ACC112 (cell line): Measurements from ENCODE around the gene ODAD2.

Experiments used
- H2AFZ ChIP-seq: fragments of 200-600 bp; sonication (generic); one replicate; pipeline ENCODE4 v1.6.0; 2017; ENCODE audit warnings: antibody characterized with exemption, low read length; ENCODE audit not compliant: unreplicated experiment
- H3K27ac ChIP-seq: fragments of 200-600 bp; sonication (generic); 2 replicates; pipeline ENCODE4 v1.5.1; 2014; ENCODE audit warnings: low read depth, mild to moderate bottlenecking, antibody characterized with exemption, low read length, moderate library complexity
- H3K27me3 ChIP-seq: fragments of 200-600 bp; sonication (generic); 2 replicates; pipeline ENCODE4 v1.6.1; 2014; ENCODE audit warnings: mild to moderate bottlenecking, antibody characterized with exemption, low read length, moderate library complexity, mixed read lengths; ENCODE audit not compliant: insufficient read depth
- H3K36me3 ChIP-seq: fragments of 200-600 bp; sonication (generic); 2 replicates; pipeline ENCODE4 v1.6.1; 2016; ENCODE audit warnings: mild to moderate bottlenecking, antibody characterized with exemption, low read length, moderate library complexity, mixed read lengths; ENCODE audit not compliant: insufficient read depth
- H3K4me1 ChIP-seq: fragments of 200-600 bp; sonication (generic); one replicate; pipeline ENCODE4 v1.6.1; 2016; ENCODE audit warnings: low read length, mixed read lengths; ENCODE audit not compliant: insufficient read depth, unreplicated experiment, control insufficient read depth
- H3K4me3 ChIP-seq: fragments of 200-600 bp; sonication (generic); 2 replicates; pipeline ENCODE4 v1.5.1; 2014; ENCODE audit warnings: mild to moderate bottlenecking, low read depth, low read length
- H3K79me2 ChIP-seq: fragments of 200-600 bp; sonication (generic); one replicate; pipeline ENCODE4 v1.6.0; 2016; ENCODE audit warnings: low read length; ENCODE audit not compliant: control insufficient read depth, unreplicated experiment, insufficient read depth

Gene ODAD2

GRCh38 chr10:27998954-27999275 is at the start of gene ODAD2:
ODAD2 (minus strand) TSS chr10:27999079; CDS start chr10:27995142, 3,937 bp downstream.
- Histone ChIP-seq H3K4me3 (peak within 1 kb of the TSS; percentile 72), H2AFZ (peak within 1 kb of the TSS; percentile 72), H3K4me1 (no peaks in the 10 kb centered on the region), H3K27ac (no peak within 1 kb of the TSS), H3K27me3 (peaks cover 35% of the 10 kb centered on the region), H3K79me2 (no peaks in the 10 kb centered on the region), H3K36me3 (no peaks in the 10 kb centered on the region)

DNA sequence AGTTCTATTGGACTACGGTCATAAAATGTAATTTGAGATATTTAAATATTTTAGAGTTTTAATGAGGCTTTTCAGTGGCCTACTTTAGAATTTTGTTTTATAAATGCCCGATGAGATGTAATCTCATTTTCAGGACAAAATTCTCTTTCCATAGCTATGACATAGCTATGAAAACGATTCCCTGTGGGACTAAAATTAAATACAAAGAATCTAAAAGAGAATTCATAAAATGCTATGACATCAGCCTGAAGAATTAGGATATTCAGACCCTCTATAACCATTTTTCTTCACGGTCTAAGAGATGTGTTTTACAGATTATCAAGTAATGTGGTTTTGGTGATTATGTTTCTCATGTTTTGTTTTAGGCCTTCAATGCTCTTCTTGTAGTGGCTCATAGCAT is 48.2 kb upstream of the ODAD2 start:
- no peaks in the 10 kb centered on the region for H3K27me3 ChIP-seq
- no peaks in the 10 kb centered on the region for H3K4me1 ChIP-seq
- no peaks in the 10 kb centered on the region for H3K79me2 ChIP-seq
- H3K4me3 ChIP-seq, result no peak overlapping the region
- no peak overlapping the region for H3K27ac ChIP-seq
- H3K36me3 ChIP-seq, result no peaks in the 10 kb centered on the region
- no peak overlapping the region for H2AFZ ChIP-seq

- no peaks in the 10 kb centered on the region for H3K79me2 ChIP-seq
- no peak overlapping the region for H2AFZ ChIP-seq
- no peak overlapping the region for H3K27ac ChIP-seq
- H3K4me3 ChIP-seq, result no peak overlapping the region
- H3K36me3 ChIP-seq, result no peaks in the 10 kb centered on the region
- no peaks in the 10 kb centered on the region for H3K27me3 ChIP-seq
- H3K4me1 ChIP-seq, result no peaks in the 10 kb centered on the region
Measured at GRCh38 chr10:28046579-28046978, 47.7 kb upstream of the ODAD2 start.

DNA sequence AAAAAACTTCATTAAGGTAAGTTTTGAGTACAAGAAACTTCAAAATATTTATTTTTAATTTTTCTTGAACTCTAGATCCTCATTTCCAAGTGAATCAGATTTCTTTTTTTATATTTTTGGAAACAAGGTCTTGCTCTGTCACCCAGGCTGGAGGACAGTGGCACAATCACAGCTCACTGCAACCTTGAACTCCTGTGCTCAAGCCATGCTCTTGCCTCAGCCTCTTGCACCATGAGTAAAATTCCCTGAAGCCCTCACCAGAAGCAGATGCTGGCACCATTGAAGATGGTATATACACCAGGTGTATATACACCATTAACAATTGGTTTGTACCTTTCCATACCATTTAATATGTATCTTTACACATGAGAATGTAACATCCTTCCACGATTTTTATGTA is 45.1 kb upstream of the ODAD2 start:
- H2AFZ ChIP-seq, result no peak overlapping the region
- peaks cover 6% of the 10 kb centered on the region; the same call in 1 of the 2 replicates for H3K27me3 ChIP-seq
- no peaks in the 10 kb centered on the region for H3K36me3 ChIP-seq
- H3K4me1 ChIP-seq, result no peaks in the 10 kb centered on the region
- no peak overlapping the region for H3K27ac ChIP-seq
- H3K79me2 ChIP-seq, result no peaks in the 10 kb centered on the region
- H3K4me3 ChIP-seq, result no peak overlapping the region

DNA sequence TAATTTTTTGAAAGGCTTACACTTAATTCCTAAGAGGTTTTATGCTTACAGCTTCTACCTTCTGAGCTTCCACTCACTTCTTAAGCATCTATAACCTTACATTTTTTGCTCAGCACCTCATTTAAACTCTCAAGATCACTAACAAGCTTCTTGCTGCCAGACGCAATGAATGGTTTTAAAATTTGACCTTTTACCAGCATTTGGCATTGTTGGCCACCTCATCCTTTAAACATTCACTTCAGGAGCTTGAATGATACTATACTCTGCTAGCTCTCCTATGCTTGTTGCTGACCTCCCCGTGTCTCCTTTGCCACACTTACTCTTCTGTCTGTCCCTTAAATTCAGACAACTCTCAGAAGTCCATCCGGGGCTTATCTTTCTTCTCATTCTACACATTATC is 37.7 kb upstream of the ODAD2 start:
- Histone ChIP-seq H3K4me1 (peaks cover 4% of the 10 kb centered on the region), H3K27me3 (peaks cover 6% of the 10 kb centered on the region; the same call in 1 of the 2 replicates), H3K36me3 (no peaks in the 10 kb centered on the region), H2AFZ (no peak overlapping the region), H3K4me3 (no peak overlapping the region), H3K79me2 (no peaks in the 10 kb centered on the region), H3K27ac (no peak overlapping the region)

- Histone ChIP-seq H3K27ac (no peak overlapping the region), H2AFZ (no peak overlapping the region), H3K27me3 (peaks cover 11% of the 10 kb centered on the region; the same call in 1 of the 2 replicates), H3K79me2 (no peaks in the 10 kb centered on the region), H3K4me1 (no peaks in the 10 kb centered on the region), H3K36me3 (no peaks in the 10 kb centered on the region), H3K4me3 (no peak overlapping the region)
Measured at GRCh38 chr10:28020993-28021982, 22.4 kb upstream of the ODAD2 start.

- H2AFZ ChIP-seq, result no peak overlapping the region
Measured at GRCh38 chr10:28020080-28020860, 21.4 kb upstream of the ODAD2 start.

DNA sequence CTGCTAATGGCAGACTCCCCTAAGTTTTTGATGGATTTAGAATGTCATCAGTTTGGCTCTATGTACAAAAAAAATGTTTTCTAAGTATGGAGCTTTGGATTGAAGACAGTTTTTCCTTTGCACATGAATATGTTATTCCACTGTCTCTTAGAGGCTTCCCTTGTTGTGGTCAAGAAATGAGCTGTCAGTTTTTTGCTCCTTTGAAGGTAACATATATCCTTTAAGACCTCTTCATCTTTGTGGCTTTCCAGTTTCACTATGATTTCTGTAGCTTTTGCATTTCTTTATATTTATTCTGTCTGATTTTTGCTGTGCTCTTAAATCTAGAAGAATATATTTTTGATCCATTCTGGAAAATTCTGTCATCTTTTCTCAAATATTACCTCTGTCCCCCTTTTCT is 15.8 kb upstream of the ODAD2 start:
- Histone ChIP-seq H2AFZ (no peak overlapping the region), H3K27me3 (peaks cover 26% of the 10 kb centered on the region; the same call in 1 of the 2 replicates), H3K27ac (no peak overlapping the region), H3K4me1 (no peaks in the 10 kb centered on the region), H3K36me3 (no peaks in the 10 kb centered on the region), H3K79me2 (no peaks in the 10 kb centered on the region), H3K4me3 (no peak overlapping the region)

More at GRCh38 chr10:28020080-28020860, 21.4 kb upstream of the ODAD2 start:
- Histone ChIP-seq H3K79me2 (no peaks in the 10 kb centered on the region), H3K27ac (no peak overlapping the region), H3K4me1 (no peaks in the 10 kb centered on the region), H3K27me3 (peaks cover 19% of the 10 kb centered on the region; the same call in 1 of the 2 replicates), H3K36me3 (no peaks in the 10 kb centered on the region), H3K4me3 (no peak overlapping the region)

- no peak overlapping the region for H3K4me3 ChIP-seq
- no peak overlapping the region for H2AFZ ChIP-seq
- no peaks in the 10 kb centered on the region for H3K36me3 ChIP-seq
- no peak overlapping the region for H3K27ac ChIP-seq
- H3K27me3 ChIP-seq, result peaks cover 28% of the 10 kb centered on the region; the same call in 1 of the 2 replicates
- H3K79me2 ChIP-seq, result no peaks in the 10 kb centered on the region
- H3K4me1 ChIP-seq, result no peaks in the 10 kb centered on the region
Measured at GRCh38 chr10:28012990-28013515, 14.2 kb upstream of the ODAD2 start.

GRCh38 chr10:28010821-28011220 is 11.9 kb upstream of the ODAD2 start:
- Histone ChIP-seq H3K4me3 (no peak overlapping the region), H3K79me2 (no peaks in the 10 kb centered on the region), H3K36me3 (no peaks in the 10 kb centered on the region), H3K4me1 (no peaks in the 10 kb centered on the region), H3K27me3 (peaks cover 27% of the 10 kb centered on the region; the same call in 1 of the 2 replicates), H3K27ac (no peak overlapping the region), H2AFZ (no peak overlapping the region)
